ENCODE data around the gene TMC1. TPM values are rescaled to one million over a fixed set of nuclear protein-coding genes. Genes with fewer than 3 reads are reported as not detected.

Gene TMC1
- total and polyA plus RNA-seq, 10 of the 15 experiments (the other 5 are each of a cell fraction or from before 2014, with no cell fraction given): 0.06 to 0.94 (median 0.40) TPM; not detected in 1

DNA sequence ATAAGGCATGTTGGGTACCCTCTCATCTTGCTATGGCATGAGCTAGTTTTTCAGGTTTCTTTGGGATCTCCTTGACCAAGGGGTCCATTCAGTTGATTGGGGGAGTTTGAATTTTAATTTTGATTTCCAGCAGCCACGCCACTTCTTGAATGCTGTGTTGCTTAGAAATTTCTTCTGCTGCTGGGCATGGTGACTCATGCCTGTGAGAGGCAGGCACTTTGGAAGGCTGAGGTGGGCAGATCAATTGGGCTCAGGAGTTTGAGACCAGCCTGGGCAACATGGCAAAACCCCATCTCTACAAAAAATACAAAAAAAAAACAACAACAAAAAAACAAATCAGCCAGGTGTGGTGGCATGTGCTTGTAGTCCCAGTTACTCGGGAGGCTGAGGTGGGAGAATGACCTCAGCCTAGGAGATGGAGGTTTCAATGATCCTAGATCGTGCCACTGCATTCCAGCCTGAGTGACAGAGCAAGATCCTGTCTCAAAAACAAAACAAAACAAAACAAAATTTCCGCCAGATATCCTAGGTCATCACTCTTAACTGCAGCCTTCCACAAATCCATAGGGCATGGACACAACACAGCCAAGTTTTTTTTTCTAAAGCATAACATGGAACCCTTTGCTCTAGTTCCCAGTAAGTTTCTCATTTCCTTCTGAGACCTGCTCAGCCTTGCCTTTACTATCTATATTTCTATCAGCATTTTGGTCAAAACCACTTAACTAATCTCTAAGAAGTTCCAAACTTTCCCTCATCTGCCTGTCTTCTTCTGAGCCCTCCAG is 17.7 kb downstream of the TMC1 start:
- H3K4me3 ChIP-seq: no peak overlapping the region
- TF ChIP-seq ZSCAN29 (IDR thresholded peaks at IDR 0.05) (no peak), RCOR1 (conservative IDR thresholded peaks at IDR 0.05; ENCODE audit: low read depth, low read length) (no peak), SIN3A (IDR thresholded peaks at IDR 0.05; ENCODE audit: low read depth, low read length) (no peak), SMARCA5 (IDR thresholded peaks at IDR 0.05) (no peak), POLR2AphosphoS5 (IDR thresholded peaks at IDR 0.05; ENCODE audit: low read length) (no peak), ESRRA (IDR thresholded peaks at IDR 0.05; ENCODE audit: low read length) (no peak), SPI1 (IDR thresholded peaks at IDR 0.05; ENCODE audit: borderline replicate concordance, insufficient read depth, low read depth, low read length) (no peak), MTA3 (IDR thresholded peaks at IDR 0.05; ENCODE audit: borderline replicate concordance, low read length) (no peak), CBX5 (IDR thresholded peaks at IDR 0.05; ENCODE audit: low read depth) (no peak), RB1 (IDR thresholded peaks at IDR 0.05; ENCODE audit: borderline replicate concordance) (no peak), MYC (IDR thresholded peaks at IDR 0.05; ENCODE audit: insufficient read depth, insufficient read length, insufficient replicate concordance, low read length, severe bottlenecking) (no peak), IKZF1 (conservative IDR thresholded peaks at IDR 0.05) (no peak), STAT1 (conservative IDR thresholded peaks at IDR 0.05) (no peak), MEF2B (IDR thresholded peaks at IDR 0.05; ENCODE audit: partially characterized antibody, poor library complexity, severe bottlenecking) (no peak), TARDBP (IDR thresholded peaks at IDR 0.05; ENCODE audit: borderline replicate concordance) (no peak)
- TF ChIP-seq, protein P1, sequence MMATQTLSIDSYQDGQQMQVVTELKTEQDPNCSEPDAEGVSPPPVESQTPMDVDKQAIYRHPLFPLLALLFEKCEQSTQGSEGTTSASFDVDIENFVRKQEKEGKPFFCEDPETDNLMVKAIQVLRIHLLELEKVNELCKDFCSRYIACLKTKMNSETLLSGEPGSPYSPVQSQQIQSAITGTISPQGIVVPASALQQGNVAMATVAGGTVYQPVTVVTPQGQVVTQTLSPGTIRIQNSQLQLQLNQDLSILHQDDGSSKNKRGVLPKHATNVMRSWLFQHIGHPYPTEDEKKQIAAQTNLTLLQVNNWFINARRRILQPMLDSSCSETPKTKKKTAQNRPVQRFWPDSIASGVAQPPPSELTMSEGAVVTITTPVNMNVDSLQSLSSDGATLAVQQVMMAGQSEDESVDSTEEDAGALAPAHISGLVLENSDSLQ (IDR thresholded peaks at IDR 0.05): no peak
- TF ChIP-seq, protein P2, sequence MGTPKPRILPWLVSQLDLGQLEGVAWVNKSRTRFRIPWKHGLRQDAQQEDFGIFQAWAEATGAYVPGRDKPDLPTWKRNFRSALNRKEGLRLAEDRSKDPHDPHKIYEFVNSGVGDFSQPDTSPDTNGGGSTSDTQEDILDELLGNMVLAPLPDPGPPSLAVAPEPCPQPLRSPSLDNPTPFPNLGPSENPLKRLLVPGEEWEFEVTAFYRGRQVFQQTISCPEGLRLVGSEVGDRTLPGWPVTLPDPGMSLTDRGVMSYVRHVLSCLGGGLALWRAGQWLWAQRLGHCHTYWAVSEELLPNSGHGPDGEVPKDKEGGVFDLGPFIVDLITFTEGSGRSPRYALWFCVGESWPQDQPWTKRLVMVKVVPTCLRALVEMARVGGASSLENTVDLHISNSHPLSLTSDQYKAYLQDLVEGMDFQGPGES (IDR thresholded peaks at IDR 0.05): no peak
- TF ChIP-seq, protein P3, sequence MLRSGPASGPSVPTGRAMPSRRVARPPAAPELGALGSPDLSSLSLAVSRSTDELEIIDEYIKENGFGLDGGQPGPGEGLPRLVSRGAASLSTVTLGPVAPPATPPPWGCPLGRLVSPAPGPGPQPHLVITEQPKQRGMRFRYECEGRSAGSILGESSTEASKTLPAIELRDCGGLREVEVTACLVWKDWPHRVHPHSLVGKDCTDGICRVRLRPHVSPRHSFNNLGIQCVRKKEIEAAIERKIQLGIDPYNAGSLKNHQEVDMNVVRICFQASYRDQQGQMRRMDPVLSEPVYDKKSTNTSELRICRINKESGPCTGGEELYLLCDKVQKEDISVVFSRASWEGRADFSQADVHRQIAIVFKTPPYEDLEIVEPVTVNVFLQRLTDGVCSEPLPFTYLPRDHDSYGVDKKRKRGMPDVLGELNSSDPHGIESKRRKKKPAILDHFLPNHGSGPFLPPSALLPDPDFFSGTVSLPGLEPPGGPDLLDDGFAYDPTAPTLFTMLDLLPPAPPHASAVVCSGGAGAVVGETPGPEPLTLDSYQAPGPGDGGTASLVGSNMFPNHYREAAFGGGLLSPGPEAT (IDR thresholded peaks at IDR 0.05; ENCODE audit: low read depth): no peak
- TF ChIP-seq, protein P4, sequence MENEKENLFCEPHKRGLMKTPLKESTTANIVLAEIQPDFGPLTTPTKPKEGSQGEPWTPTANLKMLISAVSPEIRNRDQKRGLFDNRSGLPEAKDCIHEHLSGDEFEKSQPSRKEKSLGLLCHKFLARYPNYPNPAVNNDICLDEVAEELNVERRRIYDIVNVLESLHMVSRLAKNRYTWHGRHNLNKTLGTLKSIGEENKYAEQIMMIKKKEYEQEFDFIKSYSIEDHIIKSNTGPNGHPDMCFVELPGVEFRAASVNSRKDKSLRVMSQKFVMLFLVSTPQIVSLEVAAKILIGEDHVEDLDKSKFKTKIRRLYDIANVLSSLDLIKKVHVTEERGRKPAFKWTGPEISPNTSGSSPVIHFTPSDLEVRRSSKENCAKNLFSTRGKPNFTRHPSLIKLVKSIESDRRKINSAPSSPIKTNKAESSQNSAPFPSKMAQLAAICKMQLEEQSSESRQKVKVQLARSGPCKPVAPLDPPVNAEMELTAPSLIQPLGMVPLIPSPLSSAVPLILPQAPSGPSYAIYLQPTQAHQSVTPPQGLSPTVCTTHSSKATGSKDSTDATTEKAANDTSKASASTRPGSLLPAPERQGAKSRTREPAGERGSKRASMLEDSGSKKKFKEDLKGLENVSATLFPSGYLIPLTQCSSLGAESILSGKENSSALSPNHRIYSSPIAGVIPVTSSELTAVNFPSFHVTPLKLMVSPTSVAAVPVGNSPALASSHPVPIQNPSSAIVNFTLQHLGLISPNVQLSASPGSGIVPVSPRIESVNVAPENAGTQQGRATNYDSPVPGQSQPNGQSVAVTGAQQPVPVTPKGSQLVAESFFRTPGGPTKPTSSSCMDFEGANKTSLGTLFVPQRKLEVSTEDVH (IDR thresholded peaks at IDR 0.05; ENCODE audit: low read depth, partially characterized antibody): no peak

More for the DNA sequence above, 17.7 kb downstream of the TMC1 start:
- ATAC-seq (no peak), DNase-seq (ENCODE audit: low read depth, low spot score) (no peak), FAIRE-seq (no peak)
- no peak overlapping the region for H3K9ac ChIP-seq (ENCODE audit: control insufficient read depth, insufficient read depth, low read length)
- SMC1A ChIA-PET (ENCODE audit: uncharacterized antibody, unreplicated experiment): no interaction called here
- intact Hi-C loops (cut with micrococcal nuclease; ENCODE audit: unreplicated experiment) (no loop called here), in situ Hi-C loops (cut with MboI) (no loop called here)
- no peaks in the 10 kb centered on the region; the same call in 2 of the 3 replicates for H3K9me3 ChIP-seq (replicated peaks; ENCODE audit: control insufficient read depth, insufficient read depth, low read length)
- H4K20me1 ChIP-seq (ENCODE audit: control insufficient read depth, insufficient read depth): no peaks in the 10 kb centered on the region
- no peak overlapping the region for H3K27ac ChIP-seq (ENCODE audit: control insufficient read depth, insufficient read depth)
- no TSS peak for BruUV-seq (replicated peaks)
- CTCF ChIA-PET: no interaction called here
- 59% methylated on average over 4 of the region's 4 CpGs for WGBS (ENCODE audit: insufficient coverage, insufficient replicate concordance, low lambda C conversion rate, missing lambda C conversion rate)
- H3K4me2 ChIP-seq (ENCODE audit: control insufficient read depth, insufficient read depth): no peak overlapping the region
- no peak overlapping the region for H2AFZ ChIP-seq (ENCODE audit: control insufficient read depth, low read depth, low read length)
- no peaks in the 10 kb centered on the region for H3K4me1 ChIP-seq (ENCODE audit: control insufficient read depth, insufficient read depth, low read length)
- no peaks in the 10 kb centered on the region for H3K36me3 ChIP-seq (ENCODE audit: control insufficient read depth in 2 of 2, insufficient read depth in 2 of 2, low read length in 1 of 2)
- no peaks in the 10 kb centered on the region for H3K27me3 ChIP-seq (replicated peaks in 1 of 2; ENCODE audit: control insufficient read depth in 2 of 2, insufficient read depth in 2 of 2, low read length in 1 of 2)
- RAD21 ChIA-PET (ENCODE audit: unreplicated experiment): no interaction called here
- H3K79me2 ChIP-seq (ENCODE audit: control insufficient read depth, insufficient read depth, low read length): no peaks in the 10 kb centered on the region
- POLR2A ChIA-PET: interaction anchor here (0.6 kb wide), 1 partner anchor 11 kb away, joined by 5 read pairs; no protein-coding TSS in a partner anchor

All from GM12878 (cell line).